Suprapubic skin (tissue), 3 donors: Measurements from ENCODE around the gene KIF14.

Experiments
- CTCF ChIP-seq, 2 donors: fragments of 200-600 bp in 1 of 2; fragments of 450-650 bp in 1 of 2; sonication (generic) in 1 of 2; IDR thresholded peaks; one replicate each; pipeline ENCODE4 v1.5.1; 2016 to 2019; ENCODE audit warnings: antibody characterized with exemption in 2 of 2, mild to moderate bottlenecking in 1 of 2, moderate library complexity in 1 of 2
- POLR2A ChIP-seq, 2 donors: fragments of 450-650 bp; IDR thresholded peaks; one replicate each; pipeline ENCODE4 v1.6.1; 2017; ENCODE audit warnings: antibody characterized with exemption in 2 of 2, mild to moderate bottlenecking in 2 of 2, moderate library complexity in 2 of 2

- TF ChIP-seq POLR2A (IDR thresholded peaks at IDR 0.05) (no peak), CTCF (IDR thresholded peaks at IDR 0.05) (no peak)
Observed at GRCh38 chr1:200550367-200550766, 70.2 kb downstream of the KIF14 start.
